Caki2 (cell line): Measurements from ENCODE around the gene CPNE6. TPM values are rescaled to one million over a fixed set of nuclear protein-coding genes. Genes with fewer than 3 reads are reported as not detected.

Experiments used
- DNase-seq: peaks from one replicate; pipeline ENCODE4 v3.0.0-alpha.2; 2015; ENCODE audit warnings: low read depth
- in situ Hi-C: cut with HindIII; loops from 2 replicates; pipeline ENCODE4 v1.10.0; 2016; ENCODE audit warnings: low sequenced_read_pairs, low pct_unique_long_range_greater_than_20kb, mixed read lengths
- total RNA-seq: library from RNA; depleted of rRNA; stranded (reverse); fragments of >200 nt; shearing (Covaris generic); gene quantifications from 2 replicates; pipeline ENCODE4 v1.2.3, GENCODE V29; 2014; ENCODE audit warnings: low replicate concordance

CPNE6 gene
- total RNA-seq, 1 experiment from 2014 or later, result 0.07 TPM

GRCh38 chr14:24064091-24064795 is 7.1 kb upstream of the CPNE6 start:
- no peak for DNase-seq
- in situ Hi-C loops, result no loop called here

DNA sequence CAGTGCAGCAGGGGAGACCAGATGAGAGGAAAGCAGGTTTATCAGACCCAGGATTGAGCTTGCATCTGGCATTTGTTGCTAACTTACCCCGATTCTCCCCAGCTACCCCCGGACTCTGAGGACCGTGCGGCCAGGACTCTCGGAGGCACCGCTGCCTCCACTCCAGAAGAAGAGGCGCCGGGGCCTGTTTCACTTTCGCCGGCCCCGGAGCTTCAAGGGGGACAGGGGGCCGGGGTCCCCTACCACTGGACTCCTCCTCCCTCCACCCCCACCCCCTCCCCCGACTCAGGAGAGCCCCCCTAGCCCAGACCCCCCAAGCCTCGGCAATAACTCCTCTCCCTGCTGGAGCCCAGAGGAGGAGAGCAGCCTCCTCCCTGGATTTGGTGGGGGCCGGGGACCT is 6.5 kb upstream of the CPNE6 start:
- in situ Hi-C loops, result no loop called here
- no peak for DNase-seq

GRCh38 chr14:24065408-24065807 is 6.0 kb upstream of the CPNE6 start:
- in situ Hi-C loops, result no loop called here
- no peak for DNase-seq

GRCh38 chr14:24066496-24067132 is 4.7 kb upstream of the CPNE6 start:
- in situ Hi-C loops, result no loop called here
- no peak for DNase-seq

GRCh38 chr14:24067133-24068082 is 4.0 kb upstream of the CPNE6 start:
- DNase-seq, result no peak
- in situ Hi-C loops, result no loop called here

- in situ Hi-C loops, result no loop called here
- no peak for DNase-seq
These were observed 2.5 kb upstream of the CPNE6 start for GRCh38 chr14:24068711-24069410.

DNA sequence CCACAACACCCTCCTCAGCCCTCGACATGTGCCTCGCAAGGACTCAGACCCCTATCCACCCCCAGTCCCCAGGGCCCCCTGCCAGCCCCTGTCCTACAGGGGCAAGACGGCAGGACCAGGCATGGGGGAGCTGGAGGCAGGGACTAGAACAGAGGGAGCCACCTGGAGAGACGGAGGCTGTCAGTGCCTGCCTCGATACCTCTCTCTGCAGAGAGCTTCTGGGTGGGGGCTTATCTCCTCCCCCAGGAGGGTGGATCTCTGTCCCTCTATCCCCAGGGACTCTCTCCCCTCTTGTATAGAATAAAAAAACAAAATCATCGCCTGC is 2.0 kb upstream of the CPNE6 start:
- no peak for DNase-seq
- in situ Hi-C loops, result no loop called here

DNA sequence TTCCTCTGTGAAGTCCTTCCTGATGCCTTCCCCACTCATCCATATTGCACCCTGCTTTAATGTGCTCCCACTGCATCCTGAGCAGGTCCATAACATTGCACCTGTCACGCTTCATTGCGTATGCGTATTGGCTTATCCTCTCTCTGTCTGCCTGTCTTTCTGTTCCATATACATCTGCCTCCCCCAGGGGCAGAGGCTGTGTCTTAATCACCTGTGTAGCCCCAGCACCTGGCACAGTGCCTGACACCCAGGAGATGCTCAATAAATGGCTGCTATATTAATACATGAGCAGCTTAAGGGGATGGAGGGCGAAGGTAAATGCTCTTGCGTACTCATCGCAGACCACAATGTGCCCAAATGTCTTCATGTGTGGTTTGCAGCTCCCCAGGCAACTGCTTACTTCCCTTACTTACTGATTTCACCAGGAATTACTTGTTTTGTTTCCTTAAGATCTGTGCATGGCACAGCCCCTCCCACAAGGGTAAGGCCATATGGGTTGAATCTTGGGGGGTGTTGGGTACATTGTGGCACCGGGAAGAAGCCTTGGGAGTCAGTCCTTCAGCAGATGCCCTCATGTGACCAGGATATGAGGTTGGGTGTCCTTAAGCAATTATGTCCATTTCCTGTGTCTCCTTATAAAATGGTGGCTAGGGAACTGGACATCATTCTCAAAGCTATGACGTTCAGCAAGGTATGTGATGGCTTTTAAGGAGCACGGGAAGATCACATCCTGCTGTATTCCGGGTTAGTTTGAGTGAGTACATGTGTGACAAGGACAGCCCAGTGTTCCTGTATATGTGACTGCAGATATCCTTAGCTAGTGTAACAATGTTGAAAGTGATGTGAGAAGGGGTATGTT is 848 bp upstream of the CPNE6 start:
- DNase-seq, result no peak
- in situ Hi-C loops, result no loop called here

GRCh38 chr14:24071836-24072430 is 571 bp downstream of the CPNE6 start:
- in situ Hi-C loops, result no loop called here
- DNase-seq, result no peak

DNA sequence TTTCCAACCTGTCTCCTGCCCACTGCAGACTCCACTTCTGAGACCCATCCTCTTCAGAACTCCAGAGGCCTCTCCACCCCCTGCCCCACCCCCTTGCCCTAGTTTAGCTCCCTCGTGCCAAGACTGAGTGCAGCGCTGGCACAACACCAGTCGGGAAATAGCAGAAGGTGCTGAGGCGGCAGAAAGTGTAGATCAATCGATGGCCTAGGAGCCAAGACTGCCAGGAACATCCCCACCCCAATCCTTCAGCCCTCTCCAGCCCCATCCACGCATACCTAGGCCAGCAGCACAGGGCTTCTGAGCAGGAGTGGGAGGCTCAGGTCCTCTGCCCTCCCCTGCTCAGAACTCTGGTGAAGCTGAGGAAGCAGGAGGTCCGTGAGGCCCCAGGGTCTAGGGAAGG is 1.1 kb downstream of the CPNE6 start:
- no peak for DNase-seq
- in situ Hi-C loops, result no loop called here

DNA sequence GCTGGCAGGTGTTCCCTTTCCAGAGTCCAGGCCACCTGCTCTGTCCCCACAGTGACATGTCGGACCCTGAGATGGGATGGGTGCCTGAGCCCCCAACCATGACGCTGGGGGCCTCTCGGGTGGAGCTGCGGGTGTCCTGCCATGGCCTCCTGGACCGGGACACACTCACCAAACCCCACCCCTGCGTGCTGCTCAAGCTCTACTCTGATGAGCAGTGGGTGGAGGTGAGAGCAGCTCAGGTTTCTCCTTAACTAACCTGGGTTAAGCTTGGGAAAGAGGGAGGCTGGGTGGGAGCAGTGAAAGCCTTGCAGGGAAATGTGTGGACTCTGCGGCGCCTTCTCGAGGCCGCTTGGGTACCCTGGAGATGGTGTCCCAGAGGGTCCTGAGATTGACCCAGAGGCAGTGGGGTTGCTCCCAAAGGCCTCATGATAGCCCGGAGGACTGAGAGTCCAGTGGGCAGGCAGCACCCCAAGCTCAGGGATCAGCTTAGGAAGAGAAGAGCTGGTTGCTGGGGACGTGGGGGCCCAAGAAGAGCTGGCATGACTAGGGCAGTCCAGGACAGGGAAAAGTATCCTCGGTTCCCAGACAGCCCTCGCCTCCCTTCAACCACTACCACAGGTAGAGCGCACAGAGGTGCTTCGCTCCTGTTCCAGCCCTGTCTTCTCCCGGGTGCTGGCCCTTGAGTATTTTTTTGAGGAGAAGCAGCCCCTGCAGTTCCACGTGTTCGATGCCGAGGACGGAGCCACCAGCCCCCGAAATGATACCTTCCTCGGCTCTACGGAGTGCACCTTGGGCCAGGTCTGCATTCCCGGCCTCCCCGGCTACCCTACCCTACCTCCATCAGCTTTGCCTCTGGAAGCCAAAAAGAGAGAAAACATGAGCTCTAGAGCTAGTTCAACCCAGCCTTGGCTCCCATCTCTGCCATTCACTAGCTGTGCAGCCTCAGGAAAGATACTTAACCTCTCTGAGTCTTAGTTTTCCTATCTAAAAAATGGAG is 1.8 kb downstream of the CPNE6 start:
- in situ Hi-C loops, result no loop called here
- no peak for DNase-seq

GRCh38 chr14:24074625-24075484 is 3.5 kb downstream of the CPNE6 start:
- in situ Hi-C loops, result no loop called here
- DNase-seq, result no peak

DNA sequence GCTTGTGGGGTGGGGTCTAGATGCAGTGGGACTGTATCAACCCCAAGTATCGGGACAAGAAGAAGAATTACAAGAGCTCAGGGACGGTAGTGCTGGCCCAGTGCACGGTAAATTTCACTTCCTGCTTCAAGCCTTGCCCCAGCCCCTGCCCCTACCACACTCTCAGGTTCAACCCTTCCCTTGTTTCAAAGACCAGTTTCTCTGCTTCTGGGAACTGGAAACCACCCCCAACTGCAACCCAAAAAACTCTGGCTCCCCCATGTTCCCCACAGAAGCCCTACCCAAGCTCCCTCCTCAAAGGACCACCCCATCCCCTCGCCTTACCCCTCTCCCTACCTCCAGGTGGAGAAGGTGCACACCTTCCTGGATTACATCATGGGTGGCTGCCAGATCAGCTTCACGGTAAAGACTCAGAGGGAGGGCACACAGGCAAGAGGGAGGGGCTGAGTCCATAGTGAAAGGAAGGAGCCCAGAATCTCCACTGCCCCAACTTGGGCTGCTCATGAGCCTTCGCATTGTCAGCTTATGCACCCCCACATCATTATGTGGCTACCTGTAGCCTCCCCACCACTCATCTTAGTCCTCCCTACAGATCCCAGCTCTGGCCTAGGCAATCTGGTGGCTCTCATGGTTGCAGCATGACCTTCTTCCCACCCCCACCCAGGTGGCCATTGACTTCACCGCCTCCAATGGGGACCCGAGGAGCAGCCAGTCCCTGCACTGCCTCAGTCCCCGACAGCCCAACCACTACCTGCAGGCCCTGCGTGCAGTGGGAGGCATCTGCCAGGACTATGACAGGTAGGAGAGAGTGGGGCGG is 4.3 kb downstream of the CPNE6 start:
- no peak for DNase-seq
- in situ Hi-C loops, result no loop called here

DNA sequence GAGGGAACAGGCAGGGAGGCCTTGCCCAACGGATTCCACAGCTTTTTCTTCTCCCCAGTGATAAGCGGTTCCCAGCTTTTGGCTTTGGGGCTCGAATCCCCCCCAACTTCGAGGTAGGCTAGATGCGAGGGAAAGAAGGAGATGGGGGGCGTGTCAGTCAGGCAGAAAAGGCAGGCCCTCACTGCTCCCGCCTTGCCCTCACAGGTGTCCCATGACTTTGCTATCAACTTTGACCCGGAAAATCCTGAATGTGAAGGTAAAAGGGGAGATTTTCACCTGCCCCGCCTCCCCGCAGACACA is 4.9 kb downstream of the CPNE6 start:
- no peak for DNase-seq
- in situ Hi-C loops, result no loop called here

DNA sequence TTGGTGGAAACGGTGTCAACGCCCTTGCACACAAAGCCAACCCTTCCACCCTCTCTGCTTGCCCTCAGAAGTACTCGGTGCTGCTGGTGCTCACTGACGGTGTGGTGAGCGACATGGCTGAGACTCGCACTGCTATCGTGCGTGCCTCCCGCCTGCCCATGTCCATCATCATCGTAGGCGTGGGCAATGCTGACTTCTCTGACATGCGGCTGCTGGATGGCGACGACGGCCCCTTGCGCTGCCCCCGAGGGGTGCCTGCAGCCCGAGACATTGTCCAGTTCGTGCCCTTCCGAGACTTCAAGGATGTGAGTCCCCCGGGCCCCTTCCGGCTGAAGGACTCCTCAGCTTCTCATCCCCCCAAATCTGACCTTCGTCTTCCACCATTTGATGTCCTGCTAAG is 5.7 kb downstream of the CPNE6 start:
- in situ Hi-C loops, result no loop called here

More for the DNA sequence above, 5.7 kb downstream of the CPNE6 start:
- no peak for DNase-seq
